SHP77 treated with DMSO at 0.1 percent for 48 hours (cell line): ENCODE data around the gene PROP1.
"Not testable (repeated sequence)": the region's sequence is repeated elsewhere in the genome, so short reads cannot be mapped to it uniquely, and the experiment has no call there.

ENCODE experiments used
- DNase-seq: peaks from one replicate; lab custom pipeline; 2025; lab: John Stamatoyannopoulos, UW

PROP1 gene

GRCh38 chr5:177982072-177982727 lies 13.8 kb downstream of the PROP1 start:
- no peak for DNase-seq

GRCh38 chr5:177981296-177982071 lies 14.6 kb downstream of the PROP1 start:
- DNase-seq = no peak

GRCh38 chr5:177980743-177981151 lies 15.3 kb downstream of the PROP1 start:
- no peak for DNase-seq

GRCh38 chr5:177977600-177977999 lies 18.4 kb downstream of the PROP1 start:
- DNase-seq = not testable (repeated sequence)

GRCh38 chr5:177973066-177973635 lies 22.9 kb downstream of the PROP1 start:
- DNase-seq = no peak

- DNase-seq = no peak
Measured at GRCh38 chr5:177972613-177973012, 23.4 kb downstream of the PROP1 start.

GRCh38 chr5:177972014-177972413 lies 24.0 kb downstream of the PROP1 start:
- DNase-seq = not testable (repeated sequence)

GRCh38 chr5:177968661-177969211 lies 27.3 kb downstream of the PROP1 start:
- no peak for DNase-seq

- DNase-seq = no peak
Measured at GRCh38 chr5:177967221-177967887, 28.7 kb downstream of the PROP1 start.

GRCh38 chr5:177966839-177967166 lies 29.2 kb downstream of the PROP1 start:
- no peak for DNase-seq

GRCh38 chr5:177966009-177966838 lies 29.8 kb downstream of the PROP1 start:
- DNase-seq = no peak

GRCh38 chr5:177964471-177964870 lies 31.6 kb downstream of the PROP1 start:
- DNase-seq = no peak

- no peak for DNase-seq
Measured at GRCh38 chr5:177963966-177964365, 32.1 kb downstream of the PROP1 start.

GRCh38 chr5:177959315-177959714 lies 36.7 kb downstream of the PROP1 start:
- DNase-seq = no peak

- DNase-seq = no peak
Measured at GRCh38 chr5:177958696-177959095, 37.3 kb downstream of the PROP1 start.

GRCh38 chr5:177957241-177957640 lies 38.8 kb downstream of the PROP1 start:
- DNase-seq = no peak

- not testable (repeated sequence) for DNase-seq
Measured at GRCh38 chr5:177953101-177953500, 42.9 kb downstream of the PROP1 start.

- DNase-seq = not testable (repeated sequence)
Measured at GRCh38 chr5:177949656-177950055, 46.4 kb downstream of the PROP1 start.

- not testable (repeated sequence) for DNase-seq
Measured at GRCh38 chr5:177949065-177949464, 47.0 kb downstream of the PROP1 start.

- not testable (repeated sequence) for DNase-seq
Measured at GRCh38 chr5:177947912-177948311, 48.1 kb downstream of the PROP1 start.

- not testable (repeated sequence) for DNase-seq
Measured at GRCh38 chr5:177945601-177946283, 50.3 kb downstream of the PROP1 start.
